ENCODE results near the gene SKAP1.

GRCh38 chr17:48378708-48379392 lies 51.2 kb downstream of the SKAP1 start:
- TF ChIP-seq, protein P1, sequence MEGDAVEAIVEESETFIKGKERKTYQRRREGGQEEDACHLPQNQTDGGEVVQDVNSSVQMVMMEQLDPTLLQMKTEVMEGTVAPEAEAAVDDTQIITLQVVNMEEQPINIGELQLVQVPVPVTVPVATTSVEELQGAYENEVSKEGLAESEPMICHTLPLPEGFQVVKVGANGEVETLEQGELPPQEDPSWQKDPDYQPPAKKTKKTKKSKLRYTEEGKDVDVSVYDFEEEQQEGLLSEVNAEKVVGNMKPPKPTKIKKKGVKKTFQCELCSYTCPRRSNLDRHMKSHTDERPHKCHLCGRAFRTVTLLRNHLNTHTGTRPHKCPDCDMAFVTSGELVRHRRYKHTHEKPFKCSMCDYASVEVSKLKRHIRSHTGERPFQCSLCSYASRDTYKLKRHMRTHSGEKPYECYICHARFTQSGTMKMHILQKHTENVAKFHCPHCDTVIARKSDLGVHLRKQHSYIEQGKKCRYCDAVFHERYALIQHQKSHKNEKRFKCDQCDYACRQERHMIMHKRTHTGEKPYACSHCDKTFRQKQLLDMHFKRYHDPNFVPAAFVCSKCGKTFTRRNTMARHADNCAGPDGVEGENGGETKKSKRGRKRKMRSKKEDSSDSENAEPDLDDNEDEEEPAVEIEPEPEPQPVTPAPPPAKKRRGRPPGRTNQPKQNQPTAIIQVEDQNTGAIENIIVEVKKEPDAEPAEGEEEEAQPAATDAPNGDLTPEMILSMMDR (IDR thresholded peaks at IDR 0.05), result no peak
- TF ChIP-seq POLR2A (IDR thresholded peaks at IDR 0.05), result no peak
- TF ChIP-seq EP300 (IDR thresholded peaks at IDR 0.05), result no peak

All from ovary (tissue), 3 donors.